T-helper 1 cell treated with Interleukin-12 subunit alpha and Interleukin-12 subunit beta and Interleukin-4 antibody, amounts not matched to agents 30 ng/mL and 1 ng/mL, for 36 hours (primary cell): ENCODE results near the gene AP3D1. TPM values are rescaled to one million over a fixed set of nuclear protein-coding genes. Genes with fewer than 3 reads are reported as not detected.
"Not testable (repeated sequence)": the region's sequence is repeated elsewhere in the genome, so short reads cannot be mapped to it uniquely, and the experiment has no call there.

ENCODE experiments used
- intact Hi-C: fragments of 100-400 bp; cut with micrococcal nuclease; formaldehyde crosslinking; loops from one replicate; pipeline ENCODE4 v1.15.1; 2024
- total RNA-seq: library from RNA; stranded (reverse); gene quantifications from 2 replicates; pipeline ENCODE4 v1.2.3, GENCODE V29; 2022

The AP3D1 gene
- total RNA-seq, 1 donor from 2014 or later, result 139 TPM

DNA sequence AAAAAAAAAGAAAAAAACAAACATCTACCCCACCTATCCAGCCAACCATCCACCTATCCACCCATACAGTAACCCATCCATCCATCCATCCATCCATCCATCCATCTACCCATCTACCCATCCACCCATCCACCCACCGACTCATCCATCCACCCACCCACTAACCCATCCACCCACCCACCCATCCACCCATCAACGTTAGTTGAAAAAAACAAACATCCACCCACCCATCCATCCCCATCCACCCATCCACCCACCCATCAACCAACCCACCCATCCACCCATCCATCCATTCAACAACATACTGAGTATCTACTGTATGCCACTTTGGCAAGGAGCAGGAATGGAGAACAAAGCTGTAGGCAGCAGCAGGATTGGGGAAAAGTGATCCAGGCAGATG lies 6.1 kb upstream of the AP3D1 start:
- intact Hi-C loops, result loop anchor here (2.0 kb wide), 1 partner anchor 115 kb away; no protein-coding TSS in a partner anchor

GRCh38 chr19:2154587-2155075 lies 3.3 kb upstream of the AP3D1 start:
- intact Hi-C loops, result loop anchor here (5.0 kb wide), 2 partner anchors 308 to 468 kb away; no protein-coding TSS in a partner anchor

DNA sequence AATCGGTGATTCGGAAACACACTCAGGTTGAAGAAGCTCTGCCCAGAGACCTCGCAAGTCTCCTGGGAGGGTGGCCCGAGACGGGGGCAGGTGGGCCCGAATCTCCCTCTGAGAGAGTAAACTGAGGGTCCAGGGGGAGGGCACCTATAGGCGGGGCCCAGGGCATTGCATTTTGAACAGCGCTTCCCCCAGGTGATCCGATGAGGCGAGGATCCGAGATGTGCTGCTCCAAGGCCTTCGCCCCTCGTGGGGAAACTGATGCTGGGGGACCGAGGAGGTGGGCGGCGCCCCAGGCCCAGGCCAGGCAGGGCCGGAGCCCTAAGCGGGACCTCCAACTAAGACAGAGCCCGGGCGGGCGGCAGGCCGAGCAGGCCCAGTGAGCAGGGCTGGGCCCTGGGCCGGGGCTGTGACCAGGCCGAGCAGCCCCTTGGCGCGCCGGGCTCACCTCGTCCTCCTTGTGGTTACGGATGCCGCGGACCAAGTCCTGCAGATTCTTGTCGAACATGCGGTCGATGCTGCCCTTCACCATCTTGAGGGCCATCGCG lies 500 bp downstream of the AP3D1 start:
- intact Hi-C loops, result loop anchor here (1.0 to 5.0 kb wide), 15 partner anchors 12 to 634 kb away; partner anchors contain the start of genes ADAT3, DOT1L, IZUMO4 and LSM7

DNA sequence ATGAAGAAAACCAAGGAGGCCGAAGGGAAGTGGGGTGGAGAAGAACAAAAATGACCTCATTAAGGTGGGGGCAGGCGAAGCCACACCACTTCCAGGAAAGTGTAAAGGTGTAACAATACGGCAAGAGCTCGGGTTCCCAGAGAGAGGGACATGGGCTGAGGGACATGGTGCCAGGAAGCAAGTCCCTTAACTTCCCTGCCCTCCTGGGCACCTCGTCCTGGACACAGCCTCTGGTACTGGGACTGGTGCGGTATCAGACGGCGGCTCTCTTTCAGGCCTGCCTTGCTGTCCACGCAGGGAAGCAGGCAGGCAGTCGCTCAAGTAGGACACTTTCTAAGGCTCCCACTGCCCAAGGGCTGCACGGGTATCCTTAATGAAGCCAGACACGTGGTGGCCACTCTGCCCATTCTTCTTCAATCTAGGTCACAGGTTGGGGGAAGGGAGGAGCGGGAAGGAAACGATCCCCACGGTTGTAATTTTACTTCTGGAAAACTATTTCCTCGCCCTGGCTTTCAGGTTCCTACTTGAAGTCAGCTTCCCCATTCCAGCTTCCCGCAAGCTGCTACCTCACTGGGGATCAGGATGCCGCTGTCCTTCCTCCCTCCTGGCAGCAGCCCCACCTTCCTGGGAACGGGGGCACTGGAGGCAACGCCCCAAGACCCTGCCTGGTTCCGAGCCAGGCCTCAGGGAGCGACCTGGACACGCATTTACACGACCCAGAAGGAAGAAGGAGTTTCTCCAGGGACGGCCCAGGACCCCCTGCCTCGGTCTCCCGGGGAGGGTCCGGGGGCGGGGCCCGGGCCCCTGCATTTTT lies 1.2 kb downstream of the AP3D1 start:
- intact Hi-C loops, result loop anchor here (2.0 to 5.0 kb wide), 3 partner anchors 295 to 472 kb away; no protein-coding TSS in a partner anchor

DNA sequence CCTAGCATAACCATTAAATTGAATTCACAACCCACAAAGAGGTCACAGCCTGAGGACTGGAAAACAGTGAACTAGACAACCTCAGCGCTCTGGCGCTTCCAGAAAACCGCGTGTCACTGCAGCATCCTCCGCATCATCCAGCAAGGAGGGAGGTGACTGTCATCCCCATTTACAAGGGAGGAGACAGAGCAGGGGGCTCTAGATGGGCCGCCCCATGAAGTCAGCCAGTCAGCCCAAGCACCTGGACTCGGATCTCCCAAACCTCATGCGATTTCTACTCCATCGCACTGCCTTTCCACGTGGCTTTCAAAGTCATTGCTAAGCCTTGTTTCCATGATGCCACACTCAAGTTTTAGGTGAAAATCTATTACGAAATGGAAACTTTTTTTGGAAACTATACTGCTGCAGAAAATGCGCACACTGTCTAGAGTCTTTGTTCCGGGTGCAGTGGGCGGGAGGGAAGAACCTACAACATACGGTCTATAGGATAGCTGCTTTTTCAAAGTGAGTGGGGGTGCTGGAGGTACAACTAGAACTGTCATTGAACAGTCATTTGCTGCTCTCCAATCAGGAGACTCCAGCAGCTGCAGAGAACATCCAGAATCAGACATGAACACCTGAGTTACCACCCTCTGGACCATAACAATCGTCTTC lies 2.8 kb downstream of the AP3D1 start:
- intact Hi-C loops, result no loop called here

DNA sequence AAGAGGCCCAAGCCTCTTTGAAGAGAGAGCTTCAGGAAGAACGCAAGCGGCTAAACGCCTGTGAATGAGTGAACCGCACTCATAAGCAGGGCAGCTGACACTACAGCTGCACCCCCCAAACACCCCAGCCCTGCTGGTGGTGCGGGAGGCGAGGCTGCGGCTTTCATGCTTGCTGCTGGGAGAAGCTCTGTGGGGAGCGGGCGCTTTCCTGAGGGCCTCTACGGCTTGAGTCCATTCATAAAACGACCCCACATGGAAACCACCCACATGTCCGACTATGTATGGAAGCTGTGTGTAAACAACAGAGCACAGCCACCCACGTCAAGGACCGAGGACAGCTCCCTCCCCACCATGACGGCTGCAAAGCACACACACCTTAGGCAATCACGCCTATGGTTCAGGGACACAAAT lies 5.5 kb downstream of the AP3D1 start:
- intact Hi-C loops, result no loop called here

DNA sequence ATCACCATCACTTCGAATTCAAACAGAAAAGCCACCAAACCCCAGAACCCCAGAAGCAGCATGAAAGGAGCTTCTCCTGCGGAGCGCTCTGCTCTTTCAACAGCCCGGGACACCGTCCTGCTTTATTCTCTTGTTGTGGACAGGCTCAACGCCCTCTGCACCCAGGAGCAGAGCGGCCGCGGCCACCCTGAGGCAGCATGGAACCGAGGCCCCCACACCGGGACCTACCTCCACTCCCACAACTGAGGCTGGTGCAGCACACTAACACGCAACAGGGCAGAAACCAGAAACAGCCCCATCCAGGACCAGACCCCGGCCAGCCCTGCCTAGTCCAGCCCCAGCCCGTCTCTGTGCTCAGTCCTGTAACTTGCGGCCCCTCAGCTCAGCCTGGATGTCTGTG lies 7.2 kb downstream of the AP3D1 start:
- intact Hi-C loops, result no loop called here

DNA sequence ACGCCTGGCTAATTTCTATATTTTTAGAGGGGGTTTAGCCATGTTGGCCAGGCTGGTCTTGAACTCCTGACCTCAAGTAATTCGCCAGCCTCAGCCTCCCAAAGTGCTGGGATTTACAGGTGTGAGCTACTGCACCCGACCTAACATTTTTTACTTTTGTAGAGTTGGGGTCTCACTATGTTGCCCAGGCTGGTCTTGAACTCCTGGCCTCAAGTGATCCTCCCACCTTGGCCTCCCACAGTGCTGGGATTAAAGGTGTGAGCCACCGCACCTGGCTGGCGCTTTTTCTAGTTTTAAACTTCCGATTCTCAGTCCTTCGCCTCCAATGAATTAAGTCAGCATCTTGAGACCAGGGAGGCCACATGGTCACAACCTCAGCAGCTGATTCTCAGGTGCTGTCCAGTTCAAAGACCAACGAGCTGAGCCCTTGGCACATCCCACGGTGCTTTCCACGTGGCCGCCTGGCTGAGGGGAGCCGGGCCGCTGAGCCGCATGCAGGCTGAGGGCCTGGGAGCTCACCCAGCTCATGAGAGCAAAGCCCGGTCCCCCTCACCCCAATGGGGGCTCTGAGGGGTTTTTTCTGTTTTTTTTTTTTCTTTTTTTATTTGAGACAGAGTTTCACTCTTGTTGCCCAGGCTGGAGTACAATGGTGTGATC lies 9.1 kb downstream of the AP3D1 start:
- intact Hi-C loops, result no loop called here

GRCh38 chr19:2140138-2140569 lies 11.2 kb downstream of the AP3D1 start:
- intact Hi-C loops, result no loop called here

- intact Hi-C loops, result no loop called here
These were observed 11.8 kb downstream of the AP3D1 start for GRCh38 chr19:2139385-2140137.

DNA sequence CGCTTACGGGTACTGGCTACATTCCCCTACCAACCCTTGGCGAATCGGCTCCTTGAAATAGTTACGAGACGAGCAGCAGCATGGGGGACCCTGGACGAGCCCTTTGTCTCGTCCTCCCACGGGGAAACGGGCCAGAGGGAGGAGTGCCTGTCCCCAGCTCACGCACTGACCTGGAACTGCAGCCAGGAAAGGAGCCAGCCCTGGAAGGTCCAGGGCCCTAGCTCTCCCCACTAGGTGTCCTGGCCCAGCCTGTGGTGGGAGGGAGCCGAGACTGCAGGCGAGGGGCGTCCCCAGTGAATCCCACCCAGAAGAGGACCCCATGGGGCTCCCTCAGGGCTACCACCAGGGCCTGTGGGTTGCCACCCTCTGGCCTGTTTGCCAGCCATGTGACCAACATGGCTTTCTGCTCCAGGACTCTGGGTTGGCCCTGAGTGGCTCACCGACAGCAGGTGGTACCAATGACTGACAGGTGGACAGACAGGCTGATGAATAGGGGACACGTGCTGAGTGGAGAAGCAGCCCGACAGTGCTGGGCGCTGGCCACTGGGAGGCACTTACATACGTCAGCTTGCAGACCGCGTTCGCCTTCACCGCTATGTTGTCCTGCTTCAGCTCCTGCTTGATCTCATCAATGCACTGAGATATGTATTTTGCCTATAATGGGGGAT lies 13.2 kb downstream of the AP3D1 start:
- intact Hi-C loops, result no loop called here

DNA sequence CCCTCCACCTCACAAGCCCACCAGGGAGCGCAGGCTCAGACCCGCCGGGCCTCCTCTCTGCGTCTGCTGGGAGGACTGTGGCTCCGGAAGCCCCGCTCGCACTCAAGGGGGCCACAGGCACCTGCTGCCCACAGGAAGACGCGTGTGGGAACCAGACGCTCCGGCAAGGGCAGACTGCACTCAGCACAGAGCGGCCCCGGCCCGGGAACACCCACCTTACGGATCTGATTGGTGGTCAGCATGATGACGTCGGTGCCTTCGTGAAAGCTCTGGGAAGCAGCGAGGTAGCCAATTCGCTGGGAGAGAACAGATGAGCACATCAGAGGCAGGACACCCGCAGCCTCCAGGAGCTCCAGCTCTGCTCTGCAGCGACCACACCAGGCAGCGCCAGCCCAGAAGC lies 14.6 kb downstream of the AP3D1 start:
- intact Hi-C loops, result no loop called here

DNA sequence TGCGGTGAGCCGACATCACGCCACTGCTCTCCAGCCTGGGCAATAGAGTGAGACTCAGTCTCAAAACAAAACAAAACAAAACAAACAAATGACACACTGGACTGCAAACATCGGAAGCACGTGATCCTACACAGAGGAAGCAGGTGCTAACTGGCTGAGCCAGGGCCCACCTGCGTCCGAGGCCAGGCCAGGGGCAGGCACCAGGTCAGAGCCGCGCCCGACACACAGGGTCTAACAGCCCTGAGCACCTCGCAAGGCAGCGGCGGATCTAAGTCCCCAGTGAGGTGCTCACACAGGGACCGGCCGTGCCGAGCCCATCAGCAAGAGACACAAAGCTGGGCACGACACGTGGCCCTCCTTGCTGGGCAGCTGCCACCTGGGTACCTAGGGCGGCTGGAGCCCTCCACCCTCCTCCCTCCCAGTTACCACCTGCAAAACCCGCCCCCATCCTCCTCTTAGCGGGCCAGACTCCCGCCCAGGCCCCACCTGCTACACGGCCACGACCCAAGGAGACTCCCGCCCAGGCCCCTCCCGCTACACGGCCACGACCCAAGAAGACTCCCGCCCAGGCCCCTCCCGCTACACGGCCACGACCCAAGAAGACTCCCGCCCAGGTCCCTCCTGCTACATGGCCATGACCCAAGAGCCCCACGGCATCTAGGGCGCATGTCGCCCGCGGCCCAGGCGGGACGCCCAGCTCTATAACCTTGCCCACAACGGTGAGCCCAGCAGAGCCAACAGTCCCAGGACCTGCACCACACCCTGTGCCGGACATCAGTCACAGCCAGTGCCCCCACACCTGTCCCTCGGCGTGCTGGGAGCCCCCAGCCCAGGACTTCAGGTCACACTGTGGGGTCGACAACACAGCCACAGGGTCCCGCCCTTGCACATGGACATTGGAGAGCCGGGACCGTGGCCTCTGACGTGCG lies 15.6 kb downstream of the AP3D1 start:
- intact Hi-C loops, result no loop called here

DNA sequence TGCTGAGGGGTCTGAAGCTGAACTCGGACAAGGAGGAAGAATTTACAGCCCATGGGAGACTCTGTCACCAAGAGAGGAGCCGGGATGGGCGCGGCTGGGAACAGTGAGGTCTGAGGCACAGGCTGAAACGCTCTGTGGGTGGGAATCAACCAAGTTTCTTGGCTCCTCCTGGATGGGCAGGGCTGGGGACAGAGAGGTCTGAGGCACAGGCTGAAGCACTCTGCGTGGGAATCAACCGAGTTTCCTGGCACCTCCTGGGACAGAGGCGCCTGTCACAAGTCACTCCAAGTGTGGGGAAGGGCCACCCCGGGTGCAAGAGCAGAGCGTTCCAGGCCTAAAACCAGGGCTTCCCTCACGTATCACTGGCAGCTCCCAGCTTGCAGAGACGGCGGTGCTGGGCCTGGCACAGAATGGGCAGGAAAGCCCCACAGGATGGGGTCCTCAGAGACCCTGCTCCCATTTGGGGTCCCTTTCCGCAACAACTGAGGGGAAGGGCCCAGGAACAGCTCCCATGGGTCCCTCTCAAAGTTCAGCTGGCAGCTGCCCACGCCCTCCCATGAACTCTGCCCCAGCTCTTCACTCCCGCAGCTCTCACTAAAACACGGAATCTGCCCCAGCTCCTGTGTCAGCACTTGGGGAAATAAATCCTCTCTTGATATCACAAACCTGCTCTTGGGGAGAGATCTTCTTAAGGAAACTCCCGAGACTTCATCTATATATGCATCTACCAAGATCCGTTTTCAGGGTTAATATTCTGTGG lies 18.5 kb downstream of the AP3D1 start:
- intact Hi-C loops, result no loop called here

- intact Hi-C loops, result no loop called here
These were observed 19.2 kb downstream of the AP3D1 start for GRCh38 chr19:2132191-2132590.

- intact Hi-C loops, result not testable (repeated sequence)
These were observed 20.1 kb downstream of the AP3D1 start for GRCh38 chr19:2131012-2131975.
